K562 (cell line): ENCODE data around the gene LSM4. TPM values are rescaled to one million over a fixed set of nuclear protein-coding genes. Genes with fewer than 3 reads are reported as not detected.

Source experiments
- ETS2 ChIP-seq: IDR thresholded peaks from 2 replicates; pipeline ENCODE4 v1.6.1; 2016; ENCODE audit warnings: borderline replicate concordance, missing genetic modification characterization, mild to moderate bottlenecking, moderate library complexity, missing compliant biosample characterization; ENCODE audit not compliant: poor library complexity, severe bottlenecking
- EWSR1 ChIP-seq: fragments of 450-650 bp; IDR thresholded peaks from 2 replicates; pipeline ENCODE4 v1.6.1; 2018; ENCODE audit warnings: borderline replicate concordance, mild to moderate bottlenecking, low read depth, moderate library complexity; ENCODE audit not compliant: partially characterized antibody
- KHSRP ChIP-seq: fragments of 450-650 bp; IDR thresholded peaks from 2 replicates; pipeline ENCODE4 v1.6.1; 2017
- NFIX ChIP-seq: fragments of 250-450 bp; sonication (Bioruptor Pico); IDR thresholded peaks from 2 replicates; pipeline ENCODE4 v1.4.0; 2020; ENCODE audit warnings: low read depth, mild to moderate bottlenecking, moderate library complexity
- NR2C2 ChIP-seq, 2 experiments: fragments of 200-800 bp in 1 of 2; sonication (Bioruptor generic) in 1 of 2; sonication (generic) in 1 of 2; formaldehyde crosslinking in 1 of 2; IDR thresholded peaks; 2 replicates each; pipeline versions ENCODE4 v1.6.1 to v1.8.0; 2016 to 2022; ENCODE audit warnings: mild to moderate bottlenecking in 1 of 2, missing compliant biosample characterization in 1 of 2, missing genetic modification characterization in 1 of 2, missing genetic modification reagents in 1 of 2
- RBBP5 ChIP-seq: fragments of 200-600 bp; sonication (generic); IDR thresholded peaks from 2 replicates; pipeline ENCODE4 v1.6.1; 2012; ENCODE audit warnings: borderline replicate concordance, mild to moderate bottlenecking, low read length, control low read depth, inconsistent platforms; ENCODE audit not compliant: insufficient read depth, poor library complexity, severe bottlenecking
- SETDB1 ChIP-seq: IDR thresholded peaks from one replicate; pipeline ENCODE4 v1.6.1; 2012; ENCODE audit warnings: low read length, control low read depth, inconsistent platforms
- SMAD4 ChIP-seq: fragments of 250-450 bp; sonication (Bioruptor Pico); conservative IDR thresholded peaks from 2 replicates; pipeline ENCODE4 v1.8.0; 2021; ENCODE audit warnings: inconsistent platforms, mild to moderate bottlenecking, moderate library complexity
- TARDBP ChIP-seq: fragments of 450-650 bp; IDR thresholded peaks from 2 replicates; pipeline ENCODE4 v1.6.1; 2016
- YY1 ChIP-seq, 3 experiments: IDR thresholded peaks; 2 replicates each; pipeline ENCODE4 v1.6.1; 2011; ENCODE audit warnings: low read length in 2 of 3, mild to moderate bottlenecking in 2 of 3, moderate library complexity in 2 of 3, borderline replicate concordance in 1 of 3, control low read depth in 1 of 3, low read depth in 1 of 3; ENCODE audit not compliant: insufficient read depth in 3 of 3, insufficient replicate concordance in 2 of 3, control insufficient read depth in 1 of 3, insufficient read length in 1 of 3; ENCODE audit errors: extremely low read depth in 1 of 3
- ZC3H11A ChIP-seq: IDR thresholded peaks from 2 replicates; pipeline ENCODE4 v1.6.1; 2012; ENCODE audit warnings: low read depth, low read length, improper control_type of control experiment
- ZNF75A ChIP-seq: fragments of 450-650 bp; formaldehyde crosslinking; IDR thresholded peaks from 2 replicates; pipeline ENCODE4 v1.4.0; 2020; ENCODE audit warnings: mild to moderate bottlenecking
- ZNF780A ChIP-seq: fragments of 250-450 bp; sonication (Bioruptor Pico); IDR thresholded peaks from 2 replicates; pipeline ENCODE4 v1.5.0; 2021; ENCODE audit warnings: mild to moderate bottlenecking
- ZNF785 ChIP-seq: fragments of 250-450 bp; sonication (Bioruptor Pico); IDR thresholded peaks from 2 replicates; pipeline ENCODE4 v1.4.0; 2020; ENCODE audit warnings: mild to moderate bottlenecking
- polyA plus RNA-seq, 8 experiments: library from polyadenylated mRNA; depleted of rRNA in 4 of 8; stranded (reverse) in 5 of 8; unstranded in 3 of 8; fragments of >200 nt; fragmentation: Nextera tagmentation in 2 of 8; fragmentation: Illumina TruSeq in 1 of 8; extraction: Ambion mirVana in 2 of 8; extraction: Trizol in 1 of 8; gene quantifications; 2 replicates each; pipeline versions ENCODE4 v1.2.1 to v1.2.3, GENCODE V29; 2011 to 2014; ENCODE audit warnings: inconsistent platforms in 1 of 8, missing spikeins in 1 of 8
- total RNA-seq, 7 experiments: library from RNA; depleted of rRNA in 6 of 7; stranded (reverse); fragments of >200 nt in 6 of 7; fragmentation: Illumina TruSeq in 2 of 7; extraction: Trizol in 2 of 7; gene quantifications; 2 replicates each; pipeline versions ENCODE4 v1.2.1 to v1.2.3, GENCODE V29; 2011 to 2021; ENCODE audit warnings: low replicate concordance in 1 of 7
- TF ChIP-seq, protein P1 (sequence below): fragments of 450-650 bp; IDR thresholded peaks from 2 replicates; pipeline ENCODE4 v1.6.1; 2014; ENCODE audit warnings: low read depth, mild to moderate bottlenecking, moderate library complexity, borderline replicate concordance
- TF ChIP-seq, protein P2 (sequence below), 2 experiments: fragments of 250-450 bp in 1 of 2; fragments of 450-650 bp in 1 of 2; sonication (Bioruptor Pico) in 1 of 2; IDR thresholded peaks; 2 replicates each; pipeline versions ENCODE4 v1.6.1 to v1.8.0; 2016 to 2021; ENCODE audit warnings: mild to moderate bottlenecking in 2 of 2, moderate library complexity in 2 of 2, missing compliant biosample characterization in 1 of 2, missing genetic modification characterization in 1 of 2
- TF ChIP-seq, protein P3 (sequence below): fragments of 450-650 bp; formaldehyde crosslinking; conservative IDR thresholded peaks from 2 replicates; pipeline ENCODE4 v1.4.0; 2022; ENCODE audit warnings: mild to moderate bottlenecking, missing genetic modification characterization
- TF ChIP-seq, protein P4 (sequence below): sonication (generic); formaldehyde crosslinking; IDR thresholded peaks from 2 replicates; pipeline ENCODE4 v1.8.1; 2022; ENCODE audit warnings: missing genetic modification reagents

LSM4 gene
- total and polyA plus RNA-seq, 9 of the 15 experiments (the other 6 are each of a cell fraction or from before 2014, with no cell fraction given) = 11.9 to 763 (median 202) TPM

DNA sequence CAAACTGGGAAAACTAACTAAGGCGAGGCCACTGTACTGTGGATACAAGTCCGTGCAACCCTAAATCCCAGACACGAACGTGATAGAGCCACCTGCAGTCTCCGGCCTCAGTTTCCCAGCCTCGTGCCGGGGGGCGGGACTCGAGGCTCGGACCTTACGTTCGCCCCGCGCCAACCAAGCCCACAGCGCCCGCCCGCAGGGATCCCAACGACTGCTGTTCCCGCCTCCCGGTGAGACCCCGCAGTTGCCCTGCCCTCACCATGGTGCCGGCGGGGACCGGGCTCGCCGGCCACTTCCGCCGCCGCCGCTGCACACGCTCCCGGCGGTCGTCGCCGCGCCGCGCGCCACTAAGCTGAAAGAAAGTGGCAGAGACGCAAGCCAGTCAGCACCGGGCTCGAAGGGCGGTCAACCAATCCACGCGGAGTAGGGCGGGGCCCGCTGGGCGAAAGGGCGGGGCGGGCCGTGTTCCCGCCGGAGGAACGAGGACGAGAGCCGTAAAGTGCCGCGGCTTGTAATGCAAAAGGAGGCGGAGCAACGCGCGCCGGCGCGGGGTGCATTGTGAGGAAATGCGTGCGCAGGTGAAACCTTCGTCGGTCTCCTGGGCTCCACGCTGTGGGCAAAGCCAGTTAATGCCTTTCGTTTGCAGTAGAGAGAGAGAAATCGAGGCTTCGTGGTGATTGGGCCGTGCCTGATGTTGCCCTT is at the start of gene LSM4 (continued):
- TF ChIP-seq, protein P1, sequence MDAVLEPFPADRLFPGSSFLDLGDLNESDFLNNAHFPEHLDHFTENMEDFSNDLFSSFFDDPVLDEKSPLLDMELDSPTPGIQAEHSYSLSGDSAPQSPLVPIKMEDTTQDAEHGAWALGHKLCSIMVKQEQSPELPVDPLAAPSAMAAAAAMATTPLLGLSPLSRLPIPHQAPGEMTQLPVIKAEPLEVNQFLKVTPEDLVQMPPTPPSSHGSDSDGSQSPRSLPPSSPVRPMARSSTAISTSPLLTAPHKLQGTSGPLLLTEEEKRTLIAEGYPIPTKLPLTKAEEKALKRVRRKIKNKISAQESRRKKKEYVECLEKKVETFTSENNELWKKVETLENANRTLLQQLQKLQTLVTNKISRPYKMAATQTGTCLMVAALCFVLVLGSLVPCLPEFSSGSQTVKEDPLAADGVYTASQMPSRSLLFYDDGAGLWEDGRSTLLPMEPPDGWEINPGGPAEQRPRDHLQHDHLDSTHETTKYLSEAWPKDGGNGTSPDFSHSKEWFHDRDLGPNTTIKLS = peak; percentile 50; the same call in 1 of the 2 replicates
- TF ChIP-seq, protein P2, sequence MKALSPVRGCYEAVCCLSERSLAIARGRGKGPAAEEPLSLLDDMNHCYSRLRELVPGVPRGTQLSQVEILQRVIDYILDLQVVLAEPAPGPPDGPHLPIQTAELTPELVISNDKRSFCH (CRISPR knock-in tag; IDR thresholded peaks at IDR 0.05) = no peak
- TF ChIP-seq, protein P2 (tag; IDR thresholded peaks at IDR 0.05) = no peak
- TF ChIP-seq ETS2 (tag) (no peak), ZNF75A (CRISPR knock-in tag) (0 out of 2 replicates have a peak, but pooled peaks have one; percentile 3), ZNF785 (CRISPR knock-in tag) (no peak), ZC3H11A (no peak), SETDB1 (no peak), YY1 (IDR thresholded peaks at IDR 0.05; ENCODE audit: borderline replicate concordance in 1 of 3, control insufficient read depth in 1 of 3, extremely low read depth in 1 of 3, insufficient read depth in 3 of 3, insufficient read length in 1 of 3, insufficient replicate concordance in 2 of 3, low read depth in 1 of 3, low read length in 2 of 3) (peak in 2 of 3 experiments; percentile 78 to 89), SMAD4 (CRISPR knock-in tag) (no peak), ZNF780A (no peak), NFIX (CRISPR knock-in tag) (no peak), TARDBP (no peak), EWSR1 (no peak), NR2C2 (CRISPR knock-in tag; IDR thresholded peaks at IDR 0.05) (no peak), NR2C2 (tag; IDR thresholded peaks at IDR 0.05) (0 out of 2 replicates have a peak, but pooled peaks have one; percentile 48), RBBP5 (no peak), KHSRP (no peak)
- TF ChIP-seq, protein P3, sequence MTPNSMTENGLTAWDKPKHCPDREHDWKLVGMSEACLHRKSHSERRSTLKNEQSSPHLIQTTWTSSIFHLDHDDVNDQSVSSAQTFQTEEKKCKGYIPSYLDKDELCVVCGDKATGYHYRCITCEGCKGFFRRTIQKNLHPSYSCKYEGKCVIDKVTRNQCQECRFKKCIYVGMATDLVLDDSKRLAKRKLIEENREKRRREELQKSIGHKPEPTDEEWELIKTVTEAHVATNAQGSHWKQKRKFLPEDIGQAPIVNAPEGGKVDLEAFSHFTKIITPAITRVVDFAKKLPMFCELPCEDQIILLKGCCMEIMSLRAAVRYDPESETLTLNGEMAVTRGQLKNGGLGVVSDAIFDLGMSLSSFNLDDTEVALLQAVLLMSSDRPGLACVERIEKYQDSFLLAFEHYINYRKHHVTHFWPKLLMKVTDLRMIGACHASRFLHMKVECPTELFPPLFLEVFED (CRISPR knock-in tag) = no peak
- TF ChIP-seq, protein P4, sequence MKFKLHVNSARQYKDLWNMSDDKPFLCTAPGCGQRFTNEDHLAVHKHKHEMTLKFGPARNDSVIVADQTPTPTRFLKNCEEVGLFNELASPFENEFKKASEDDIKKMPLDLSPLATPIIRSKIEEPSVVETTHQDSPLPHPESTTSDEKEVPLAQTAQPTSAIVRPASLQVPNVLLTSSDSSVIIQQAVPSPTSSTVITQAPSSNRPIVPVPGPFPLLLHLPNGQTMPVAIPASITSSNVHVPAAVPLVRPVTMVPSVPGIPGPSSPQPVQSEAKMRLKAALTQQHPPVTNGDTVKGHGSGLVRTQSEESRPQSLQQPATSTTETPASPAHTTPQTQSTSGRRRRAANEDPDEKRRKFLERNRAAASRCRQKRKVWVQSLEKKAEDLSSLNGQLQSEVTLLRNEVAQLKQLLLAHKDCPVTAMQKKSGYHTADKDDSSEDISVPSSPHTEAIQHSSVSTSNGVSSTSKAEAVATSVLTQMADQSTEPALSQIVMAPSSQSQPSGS (CRISPR knock-in tag) = no peak
